Body of pancreas (tissue), 4 donors: Measurements from ENCODE around the gene NKX2-3. TPM values are rescaled to one million over a fixed set of nuclear protein-coding genes. Genes with fewer than 3 reads are reported as not detected.

ENCODE experiments used
- ATAC-seq: fragments of 150-250 bp; one replicate; pipeline ENCODE4 v1.9.1; 2016
- DNase-seq, 4 donors: peaks; one replicate each; pipeline ENCODE4 v3.0.0-alpha.2; 2019
- H3K27ac ChIP-seq, 4 donors: fragments of 200-600 bp; sonication (generic); 1 replicate in 3 of 4; 2 replicates in 1 of 4; pipeline versions ENCODE4 v1.5.1 to v1.6.1; 2016 to 2019; ENCODE audit warnings: mild to moderate bottlenecking in 1 of 4, mixed read lengths in 1 of 4, moderate library complexity in 1 of 4
- H3K27me3 ChIP-seq, 2 donors: fragments of 200-600 bp; sonication (generic); one replicate each; pipeline ENCODE4 v1.6.0; 2016; ENCODE audit warnings: mild to moderate bottlenecking in 1 of 2
- H3K36me3 ChIP-seq, 2 donors: fragments of 200-600 bp; sonication (generic); replicated peaks in 1 of 2; 2 replicates each; pipeline ENCODE4 v1.5.1; 2016; ENCODE audit warnings: low read depth in 2 of 2; ENCODE audit not compliant: insufficient read depth in 1 of 2
- H3K4me1 ChIP-seq: fragments of 200-600 bp; sonication (generic); one replicate; pipeline ENCODE4 v1.6.0; 2016
- H3K4me3 ChIP-seq, 2 donors: fragments of 200-600 bp; sonication (generic); 1 replicate in 1 of 2; 2 replicates in 1 of 2; pipeline ENCODE4 v1.5.1; 2016 to 2019
- H3K9me3 ChIP-seq, 3 donors: fragments of 200-600 bp; sonication (generic); 1 replicate in 2 of 3; 2 replicates in 1 of 3; pipeline ENCODE4 v1.5.1; 2016
- POLR2A ChIP-seq, 3 donors: fragments of 450-650 bp; IDR thresholded peaks; one replicate each; pipeline ENCODE4 v1.6.1; 2016; ENCODE audit warnings: antibody characterized with exemption in 3 of 3, mild to moderate bottlenecking in 2 of 3
- WGBS, 2 donors: methylation state at CpG; one replicate each; pipeline ENCODE4 v1.1.5; 2017; 5-methylcytosine and 5-hydroxymethylcytosine counted together
- intact Hi-C: fragments of 100-400 bp; cut with DNase I; formaldehyde crosslinking; loops from one replicate; pipeline ENCODE4 v1.15.1; 2023
- total RNA-seq, 2 donors: library from RNA; depleted of rRNA; stranded (reverse); fragments of >200 nt; gene quantifications; one replicate each; pipeline ENCODE4 v1.1.0, GENCODE V29; 2016
- TF ChIP-seq, protein P1 (sequence below), 7 experiments: fragments of 450-650 bp in 4 of 7; fragments of 200-600 bp in 3 of 7; sonication (generic) in 3 of 7; IDR thresholded peaks; one replicate each; pipeline ENCODE4 v1.5.1; 2016 to 2019; ENCODE audit warnings: antibody characterized with exemption in 7 of 7

NKX2-3 gene
- total RNA-seq, 2 donors from 2014 or later: 2.9 TPM; not detected in 1

DNA sequence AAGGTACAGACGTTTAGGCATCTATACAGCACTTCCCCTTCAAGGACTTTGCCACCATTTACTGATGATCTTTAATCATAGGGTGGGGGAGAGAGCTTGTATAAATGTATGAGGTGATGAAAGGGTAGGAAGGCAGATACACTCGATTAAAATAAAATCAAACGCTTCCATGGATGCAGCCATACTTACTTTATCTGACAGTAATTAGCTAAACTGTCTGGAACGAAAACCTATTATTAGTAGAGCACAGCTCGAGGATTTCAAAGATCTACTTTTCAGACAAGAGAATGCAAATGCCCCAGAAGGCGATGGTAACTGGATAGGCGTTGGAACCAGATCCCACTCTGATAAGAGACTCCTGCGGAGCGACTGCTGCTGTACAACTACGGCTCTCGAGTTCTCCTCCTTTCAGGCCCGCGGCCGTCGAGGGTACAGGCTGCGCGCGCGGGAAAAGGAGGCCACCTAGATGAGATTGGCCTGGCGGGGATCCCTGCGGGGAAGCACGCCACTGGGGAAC lies 3.1 kb upstream of the NKX2-3 start:
- DNase-seq: no peak
- ATAC-seq: no peak
- intact Hi-C loops: no loop called here
- Histone ChIP-seq H3K27me3 (peaks cover 4 to 55% of the 10 kb centered on the region in 2 donors), H3K9me3 (no peaks in the 10 kb centered on the region), H3K36me3 (no peaks in the 10 kb centered on the region), H3K27ac (peak overlapping the region in 1 of 4 donors; percentile 8), H3K4me1 (peaks cover 18% of the 10 kb centered on the region), H3K4me3 (no peak overlapping the region)
- TF ChIP-seq, protein P1, sequence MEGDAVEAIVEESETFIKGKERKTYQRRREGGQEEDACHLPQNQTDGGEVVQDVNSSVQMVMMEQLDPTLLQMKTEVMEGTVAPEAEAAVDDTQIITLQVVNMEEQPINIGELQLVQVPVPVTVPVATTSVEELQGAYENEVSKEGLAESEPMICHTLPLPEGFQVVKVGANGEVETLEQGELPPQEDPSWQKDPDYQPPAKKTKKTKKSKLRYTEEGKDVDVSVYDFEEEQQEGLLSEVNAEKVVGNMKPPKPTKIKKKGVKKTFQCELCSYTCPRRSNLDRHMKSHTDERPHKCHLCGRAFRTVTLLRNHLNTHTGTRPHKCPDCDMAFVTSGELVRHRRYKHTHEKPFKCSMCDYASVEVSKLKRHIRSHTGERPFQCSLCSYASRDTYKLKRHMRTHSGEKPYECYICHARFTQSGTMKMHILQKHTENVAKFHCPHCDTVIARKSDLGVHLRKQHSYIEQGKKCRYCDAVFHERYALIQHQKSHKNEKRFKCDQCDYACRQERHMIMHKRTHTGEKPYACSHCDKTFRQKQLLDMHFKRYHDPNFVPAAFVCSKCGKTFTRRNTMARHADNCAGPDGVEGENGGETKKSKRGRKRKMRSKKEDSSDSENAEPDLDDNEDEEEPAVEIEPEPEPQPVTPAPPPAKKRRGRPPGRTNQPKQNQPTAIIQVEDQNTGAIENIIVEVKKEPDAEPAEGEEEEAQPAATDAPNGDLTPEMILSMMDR (IDR thresholded peaks at IDR 0.05): no peak
- no peak for TF ChIP-seq POLR2A (IDR thresholded peaks at IDR 0.05)
- WGBS, 2 donors: 10 to 15% methylated on average over 9 to 22 of the region's 22 CpGs

DNA sequence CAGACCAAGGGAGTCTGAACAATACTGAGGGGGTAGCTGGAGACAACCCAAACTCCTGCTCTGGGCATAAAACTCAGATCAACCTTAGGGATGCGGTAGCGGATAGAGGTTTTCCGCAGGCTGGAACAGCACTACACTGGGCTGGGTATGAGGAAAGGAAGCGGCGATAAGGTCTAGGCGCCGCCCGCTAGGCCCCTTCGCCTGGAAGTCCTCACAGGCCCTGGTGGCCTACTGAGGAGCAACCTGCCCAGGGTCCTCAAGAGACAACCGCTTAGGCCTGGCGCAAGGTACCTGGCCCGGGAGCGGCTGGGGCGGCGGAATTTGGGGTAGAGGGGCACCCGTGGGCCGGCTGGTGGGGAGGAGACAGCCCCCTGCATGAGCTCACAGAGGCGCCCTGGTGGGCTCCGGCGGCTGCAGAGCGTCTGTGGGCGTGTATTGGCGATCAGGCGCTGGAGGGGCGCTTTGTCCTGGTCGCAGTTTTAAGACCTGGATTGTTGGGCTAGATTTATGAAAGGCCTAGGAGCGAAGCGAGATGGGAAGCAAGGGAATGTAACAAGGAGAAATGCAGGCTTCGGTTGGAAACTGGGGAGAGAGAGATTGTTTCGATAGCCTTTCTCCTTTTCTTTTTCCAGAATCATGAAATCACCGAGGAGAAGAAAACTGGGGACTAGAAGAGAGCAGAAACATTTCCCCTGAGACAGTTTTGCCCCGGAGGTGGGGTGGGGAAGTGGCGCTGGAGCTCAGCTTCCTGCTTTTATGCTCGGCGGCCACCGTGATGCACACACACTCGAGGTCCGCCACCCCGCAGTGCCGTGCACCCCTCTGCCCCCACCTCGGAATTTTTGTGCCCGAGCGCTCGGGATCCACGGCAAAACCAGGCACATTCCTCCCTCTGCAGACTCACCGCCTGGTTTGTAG lies 2.4 kb upstream of the NKX2-3 start:
- Histone ChIP-seq H3K4me3 (no peak overlapping the region), H3K27ac (peak overlapping the region in 2 of 4 donors; percentile 49 to 53), H3K27me3 (peaks cover 4 to 58% of the 10 kb centered on the region in 2 donors), H3K9me3 (no peaks in the 10 kb centered on the region), H3K4me1 (peaks cover 25% of the 10 kb centered on the region), H3K36me3 (no peaks in the 10 kb centered on the region)
- no peak for DNase-seq
- intact Hi-C loops: no loop called here
- no peak for ATAC-seq
- TF ChIP-seq POLR2A (IDR thresholded peaks at IDR 0.05): no peak
- TF ChIP-seq, protein P1 (IDR thresholded peaks at IDR 0.05): no peak
- 6 to 12% methylated on average over 24 to 46 of the region's 46 CpGs for WGBS, 2 donors

DNA sequence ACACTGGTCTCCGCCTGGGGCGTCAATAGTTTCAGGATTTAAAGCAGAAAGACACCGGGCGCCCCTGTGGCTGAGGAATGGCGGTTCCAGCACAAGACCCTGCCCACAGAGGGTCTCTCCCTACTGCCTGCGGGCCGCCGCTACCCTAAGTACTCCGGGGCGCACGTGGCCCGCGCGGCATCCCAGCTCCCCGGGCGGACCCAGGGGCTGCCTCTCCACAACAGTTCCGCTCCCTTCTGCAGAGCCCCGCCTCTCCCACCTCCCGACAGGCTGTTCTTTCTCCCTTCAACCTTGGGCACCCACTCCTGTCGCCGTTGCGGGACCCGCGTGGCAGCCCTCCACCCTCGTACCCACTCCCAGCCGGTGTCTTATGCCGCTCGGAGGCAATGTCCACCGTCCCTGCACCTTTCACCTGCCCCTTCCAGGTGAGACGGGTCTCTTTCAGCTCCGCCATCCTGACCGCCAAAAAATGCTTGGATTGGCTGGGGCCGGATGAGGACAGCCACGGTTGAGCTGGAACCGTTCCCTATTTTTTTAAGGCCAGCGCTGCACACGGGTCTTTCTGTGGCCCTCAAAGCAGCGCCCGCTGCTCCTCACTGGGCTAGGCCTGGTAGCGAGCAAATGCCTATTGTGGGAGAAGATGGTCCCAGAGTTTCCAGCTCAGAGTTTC lies 1.6 kb upstream of the NKX2-3 start:
- H3K4me1 ChIP-seq: peaks cover 33% of the 10 kb centered on the region
- peaks cover 4 to 64% of the 10 kb centered on the region in 2 donors for H3K27me3 ChIP-seq
- DNase-seq: no peak

DNA sequence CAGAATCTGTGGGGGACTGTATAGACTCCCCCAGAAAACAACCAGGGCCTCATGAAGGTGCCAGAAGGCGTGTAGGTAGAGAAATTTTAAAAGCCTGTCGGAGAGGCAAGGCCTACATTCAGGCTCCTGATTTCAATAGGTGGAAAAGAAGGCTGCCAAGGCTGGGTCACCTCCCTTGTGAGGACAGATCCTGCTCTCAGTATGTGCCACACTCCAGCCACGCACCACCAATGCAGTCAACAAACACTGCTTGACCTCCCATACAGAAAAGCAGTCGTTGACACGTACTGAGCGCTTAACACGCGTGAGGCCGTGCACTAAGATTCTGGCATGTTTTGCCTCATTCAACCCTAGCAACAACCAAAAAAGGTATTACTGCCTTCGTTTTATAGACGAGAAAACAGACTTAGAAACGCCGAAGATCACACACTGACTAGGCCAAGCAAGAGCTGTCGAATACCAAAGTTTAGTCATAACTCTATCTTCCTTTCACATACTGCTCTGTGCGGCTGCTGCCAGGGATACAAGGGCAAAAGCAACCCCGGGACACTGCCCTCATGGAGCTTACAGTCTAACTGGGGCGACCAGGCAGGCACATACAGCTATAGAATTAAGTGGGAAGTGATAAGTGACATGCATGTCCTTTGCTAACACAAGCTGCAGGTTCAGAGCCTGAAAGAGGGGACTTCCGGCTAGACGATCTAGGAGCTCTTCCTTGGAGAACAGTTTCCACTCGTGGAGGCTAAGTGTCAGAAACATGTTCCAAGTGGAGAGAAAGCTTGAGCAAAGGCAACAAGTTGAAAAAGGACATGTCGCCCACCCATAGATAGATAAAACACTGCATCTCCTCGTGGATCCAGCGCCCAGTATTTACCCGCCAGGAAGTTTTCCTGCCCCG lies 797 bp upstream of the NKX2-3 start:
- Histone ChIP-seq H3K27me3 (peaks cover 4 to 64% of the 10 kb centered on the region in 2 donors), H3K4me1 (peaks cover 41% of the 10 kb centered on the region), H3K4me3 (no peak overlapping the region), H3K27ac (peak overlapping the region in 2 of 4 donors; percentile 26 to 53), H3K9me3 (no peaks in the 10 kb centered on the region), H3K36me3 (no peaks in the 10 kb centered on the region)
- ATAC-seq: no peak
- DNase-seq: no peak
- no peak for TF ChIP-seq POLR2A (IDR thresholded peaks at IDR 0.05)
- TF ChIP-seq, protein P1 (IDR thresholded peaks at IDR 0.05): no peak
- intact Hi-C loops: no loop called here
- 40 to 47% methylated on average over 25 of the region's 25 CpGs for WGBS, 2 donors

More for the DNA sequence above, 1.6 kb upstream of the NKX2-3 start:
- peak overlapping the region in 2 of 4 donors; percentile 49 to 53 for H3K27ac ChIP-seq
- WGBS, 2 donors: 10 to 20% methylated on average over 14 to 40 of the region's 40 CpGs
- TF ChIP-seq, protein P1 (IDR thresholded peaks at IDR 0.05): no peak
- no peak for TF ChIP-seq POLR2A (IDR thresholded peaks at IDR 0.05)
- no peak overlapping the region for H3K4me3 ChIP-seq
- H3K36me3 ChIP-seq: no peaks in the 10 kb centered on the region
- no peaks in the 10 kb centered on the region for H3K9me3 ChIP-seq
- intact Hi-C loops: no loop called here
- ATAC-seq: no peak
